Loucy (cell line): Measurements from ENCODE around the gene SLC9A3.

ENCODE experiments used
- H2AFZ ChIP-seq: fragments of 200-600 bp; sonication (generic); 2 replicates; pipeline ENCODE4 v1.6.0; 2016; ENCODE audit warnings: antibody characterized with exemption, mild to moderate bottlenecking, low read length, moderate library complexity
- H3F3A ChIP-seq: fragments of 200-600 bp; 2 replicates; pipeline ENCODE4 v1.6.0; 2016; ENCODE audit warnings: antibody characterized with exemption, low read depth, mild to moderate bottlenecking
- H3K27me3 ChIP-seq: fragments of 200-600 bp; sonication (generic); 2 replicates; pipeline ENCODE4 v1.6.1; 2014; ENCODE audit warnings: low read length, mild to moderate bottlenecking; ENCODE audit not compliant: insufficient read depth, poor library complexity, severe bottlenecking
- H3K36me3 ChIP-seq: fragments of 200-600 bp; sonication (generic); 2 replicates; pipeline ENCODE4 v1.6.1; 2016; ENCODE audit warnings: low read length; ENCODE audit not compliant: insufficient read depth
- H3K4me1 ChIP-seq: fragments of 200-600 bp; sonication (generic); 2 replicates; pipeline ENCODE4 v1.5.1; 2014; ENCODE audit warnings: low read length, mild to moderate bottlenecking; ENCODE audit not compliant: insufficient read depth, poor library complexity, severe bottlenecking
- H3K4me2 ChIP-seq: fragments of 200-600 bp; sonication (generic); 2 replicates; pipeline ENCODE4 v1.6.0; 2014; ENCODE audit warnings: antibody characterized with exemption, low read length, low read depth, mild to moderate bottlenecking; ENCODE audit not compliant: poor library complexity, severe bottlenecking
- H3K4me3 ChIP-seq: fragments of 200-600 bp; sonication (generic); 2 replicates; pipeline ENCODE4 v1.5.1; 2014; ENCODE audit warnings: low read length, mild to moderate bottlenecking, mixed read lengths; ENCODE audit not compliant: poor library complexity, severe bottlenecking
- H3K79me2 ChIP-seq: fragments of 200-600 bp; sonication (generic); 2 replicates; pipeline ENCODE4 v1.6.1; 2014; ENCODE audit warnings: low read length; ENCODE audit not compliant: insufficient read depth
- H3K9ac ChIP-seq: fragments of 200-600 bp; sonication (generic); 2 replicates; pipeline ENCODE4 v1.6.0; 2014; ENCODE audit warnings: mild to moderate bottlenecking, low read depth, low read length, moderate library complexity; ENCODE audit not compliant: poor library complexity, severe bottlenecking
- H3K9me2 ChIP-seq: fragments of 200-600 bp; sonication (generic); replicated peaks from 2 replicates; pipeline ENCODE4 v1.6.1; 2016; ENCODE audit warnings: low read depth, low read length, mixed read lengths
- H3K9me3 ChIP-seq: fragments of 200-600 bp; sonication (generic); 2 replicates; pipeline ENCODE4 v1.6.1; 2014; ENCODE audit warnings: mild to moderate bottlenecking, antibody characterized with exemption, low read length, low read depth; ENCODE audit not compliant: insufficient read depth
- H4K20me1 ChIP-seq: fragments of 200-600 bp; sonication (generic); 2 replicates; pipeline ENCODE4 v1.6.0; 2014; ENCODE audit warnings: antibody characterized with exemption, low read length, mild to moderate bottlenecking; ENCODE audit not compliant: insufficient read depth, poor library complexity, severe bottlenecking
- CTCF ChIP-seq: fragments of 200-600 bp; sonication (generic); conservative IDR thresholded peaks from 2 replicates; pipeline ENCODE4 v1.5.1; 2014; ENCODE audit warnings: mild to moderate bottlenecking, antibody characterized with exemption, low read length
- EZH2phosphoT487 ChIP-seq: fragments of 200-600 bp; IDR thresholded peaks from 2 replicates; pipeline ENCODE4 v1.6.1; 2018; ENCODE audit warnings: antibody characterized with exemption, mild to moderate bottlenecking, moderate library complexity, borderline replicate concordance

Gene SLC9A3

GRCh38 chr5:514101-514485 is 10.2 kb downstream of the SLC9A3 start:
- no peak overlapping the region for H3K9ac ChIP-seq
- no peaks in the 10 kb centered on the region for H3K27me3 ChIP-seq
- TF ChIP-seq EZH2phosphoT487 (no peak), CTCF (no peak)

GRCh38 chr5:513216-514100 is 10.8 kb downstream of the SLC9A3 start:
- H3F3A ChIP-seq, result no peaks in the 10 kb centered on the region
- no peak overlapping the region for H2AFZ ChIP-seq
- H3K79me2 ChIP-seq, result no peaks in the 10 kb centered on the region
- no peaks in the 10 kb centered on the region for H3K9me3 ChIP-seq
- H3K9ac ChIP-seq, result no peak overlapping the region
- H4K20me1 ChIP-seq, result no peaks in the 10 kb centered on the region
- H3K4me3 ChIP-seq, result no peak overlapping the region
- H3K4me2 ChIP-seq, result no peak overlapping the region
- no peaks in the 10 kb centered on the region for H3K4me1 ChIP-seq
- H3K36me3 ChIP-seq, result no peaks in the 10 kb centered on the region
- H3K27me3 ChIP-seq, result no peaks in the 10 kb centered on the region
- no peak for TF ChIP-seq CTCF
- H3K9me2 ChIP-seq, result no peaks in the 10 kb centered on the region

More at GRCh38 chr5:514101-514485, 10.2 kb downstream of the SLC9A3 start:
- Histone ChIP-seq H3K36me3 (no peaks in the 10 kb centered on the region), H3K79me2 (no peaks in the 10 kb centered on the region), H4K20me1 (no peaks in the 10 kb centered on the region), H3K9me3 (no peaks in the 10 kb centered on the region), H3K4me3 (no peak overlapping the region), H3K9me2 (no peaks in the 10 kb centered on the region), H2AFZ (no peak overlapping the region), H3F3A (no peaks in the 10 kb centered on the region), H3K4me1 (no peaks in the 10 kb centered on the region), H3K4me2 (no peak overlapping the region)

DNA sequence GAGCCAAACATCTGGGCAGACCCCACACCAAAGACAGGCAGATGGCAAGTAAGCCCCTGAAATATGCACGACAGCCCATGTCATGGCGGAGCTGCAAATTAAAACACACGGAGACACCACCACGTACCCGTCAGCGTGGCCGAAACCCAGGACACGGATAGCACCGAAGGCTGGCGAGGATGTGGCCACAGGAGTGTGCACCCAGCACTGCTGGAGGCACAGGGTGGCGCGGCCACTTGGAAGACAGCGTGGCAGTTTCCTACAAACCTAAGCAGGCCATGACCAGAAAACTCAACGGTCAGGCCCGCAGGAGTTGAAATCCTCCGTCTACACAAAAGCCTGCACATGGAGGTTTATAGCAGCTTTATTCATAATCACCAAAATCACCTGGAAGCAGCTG is 12.8 kb downstream of the SLC9A3 start:
- H3K4me1 ChIP-seq, result no peaks in the 10 kb centered on the region
- no peak overlapping the region for H3K4me3 ChIP-seq
- TF ChIP-seq EZH2phosphoT487 (no peak), CTCF (no peak)
- no peaks in the 10 kb centered on the region for H3K36me3 ChIP-seq
- no peaks in the 10 kb centered on the region for H3F3A ChIP-seq
- no peaks in the 10 kb centered on the region for H4K20me1 ChIP-seq
- no peaks in the 10 kb centered on the region for H3K27me3 ChIP-seq
- no peaks in the 10 kb centered on the region for H3K9me2 ChIP-seq
- H3K9ac ChIP-seq, result no peak overlapping the region
- H2AFZ ChIP-seq, result no peak overlapping the region
- H3K4me2 ChIP-seq, result no peak overlapping the region
- H3K9me3 ChIP-seq, result no peaks in the 10 kb centered on the region
- H3K79me2 ChIP-seq, result no peaks in the 10 kb centered on the region
